HG02870 (cell line): ENCODE data around the gene MOK.

ENCODE experiments used
- ATAC-seq: cut with Tn5 transposase; IDR thresholded peaks from one replicate; pipeline ENCODE4 v1.9.1; 2021; ENCODE audit warnings: mild to moderate bottlenecking, moderate library complexity; ENCODE audit not compliant: unreplicated experiment

Gene MOK

GRCh38 chr14:102285106-102285505 lies 19.9 kb downstream of the MOK start:
- ATAC-seq: no peak

DNA sequence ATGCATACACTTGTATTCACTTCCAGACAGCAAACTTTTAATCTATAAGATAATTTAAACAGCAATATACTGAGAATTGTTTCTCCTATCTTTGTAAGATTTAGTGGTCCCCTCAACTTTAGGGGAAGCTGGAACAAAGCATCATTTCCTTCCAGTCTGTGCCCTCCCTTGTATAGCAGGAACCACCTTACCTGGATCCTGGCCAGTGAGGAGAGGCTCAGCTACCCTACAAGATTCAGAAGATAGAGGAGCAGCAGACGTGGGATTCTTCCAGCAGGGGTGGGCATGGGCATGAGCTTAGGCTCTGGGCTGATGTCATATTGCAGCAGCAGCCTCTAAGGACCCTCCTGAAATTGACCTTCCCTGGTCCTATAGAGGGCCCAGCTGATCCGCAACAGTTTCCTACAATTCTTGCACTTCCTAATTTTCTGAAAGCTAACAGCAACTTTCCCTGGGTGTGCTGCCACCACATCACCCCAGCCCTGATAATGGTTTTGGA lies 21.3 kb downstream of the MOK start:
- ATAC-seq: no peak

DNA sequence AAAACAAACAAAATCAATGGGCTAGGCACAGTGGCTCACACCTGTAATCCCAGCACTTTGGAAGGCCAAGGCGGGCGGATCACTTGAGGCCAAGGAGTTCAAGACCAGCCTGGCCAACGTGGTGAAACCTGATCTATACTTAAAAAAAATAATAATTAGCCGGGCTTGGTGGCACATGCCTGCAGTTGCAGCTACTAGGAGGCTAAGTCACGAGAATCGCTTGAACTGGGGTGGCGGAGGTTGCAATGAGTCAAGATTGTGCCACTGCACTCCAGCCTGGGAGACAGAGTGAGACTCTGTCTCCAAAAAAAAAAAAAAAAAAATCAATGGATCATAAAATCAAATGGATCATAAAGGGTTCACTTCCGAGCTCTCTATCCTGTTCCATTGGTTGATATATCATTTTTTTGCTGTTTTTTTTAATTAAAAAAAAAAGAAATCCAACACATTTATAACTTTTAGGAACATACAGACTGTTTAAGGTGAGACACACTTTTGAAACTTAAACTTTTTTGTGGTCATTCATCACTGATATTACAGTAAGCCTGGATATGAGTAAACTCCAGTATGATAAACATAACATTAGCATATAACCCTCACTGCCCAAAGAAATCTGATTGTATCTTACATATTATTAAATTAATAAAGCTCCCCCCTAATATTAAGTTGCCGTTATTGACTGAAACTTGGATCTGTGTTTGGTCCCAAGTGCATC lies 22.1 kb downstream of the MOK start:
- ATAC-seq: no peak

DNA sequence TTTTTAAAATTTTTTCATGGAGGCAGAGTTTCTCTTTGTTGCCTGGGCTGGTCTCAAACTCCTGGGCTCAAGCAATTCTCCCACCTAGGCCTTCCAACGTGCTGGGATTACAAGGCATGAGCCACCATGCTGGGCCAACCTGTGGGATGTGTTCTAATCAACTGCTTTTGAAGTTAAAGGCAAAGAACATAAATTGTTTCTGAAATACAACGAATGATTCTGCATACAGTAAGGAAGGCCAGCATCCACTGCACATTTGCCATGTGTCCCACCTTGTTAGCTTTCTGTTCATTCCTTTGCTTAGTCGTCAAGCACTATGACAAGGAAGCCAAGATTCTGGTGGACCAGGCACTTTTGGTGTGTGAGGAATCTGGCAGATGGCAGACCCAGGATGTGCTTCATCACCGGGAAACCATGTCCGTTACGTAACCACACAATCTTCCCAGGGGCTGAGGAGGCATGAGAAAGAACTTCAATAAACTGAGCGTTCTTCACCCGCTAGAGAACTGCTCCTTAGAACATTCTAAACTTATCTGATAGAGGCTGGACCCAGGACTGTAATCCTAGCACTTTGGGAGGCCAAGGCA lies 24.5 kb downstream of the MOK start:
- ATAC-seq: no peak

DNA sequence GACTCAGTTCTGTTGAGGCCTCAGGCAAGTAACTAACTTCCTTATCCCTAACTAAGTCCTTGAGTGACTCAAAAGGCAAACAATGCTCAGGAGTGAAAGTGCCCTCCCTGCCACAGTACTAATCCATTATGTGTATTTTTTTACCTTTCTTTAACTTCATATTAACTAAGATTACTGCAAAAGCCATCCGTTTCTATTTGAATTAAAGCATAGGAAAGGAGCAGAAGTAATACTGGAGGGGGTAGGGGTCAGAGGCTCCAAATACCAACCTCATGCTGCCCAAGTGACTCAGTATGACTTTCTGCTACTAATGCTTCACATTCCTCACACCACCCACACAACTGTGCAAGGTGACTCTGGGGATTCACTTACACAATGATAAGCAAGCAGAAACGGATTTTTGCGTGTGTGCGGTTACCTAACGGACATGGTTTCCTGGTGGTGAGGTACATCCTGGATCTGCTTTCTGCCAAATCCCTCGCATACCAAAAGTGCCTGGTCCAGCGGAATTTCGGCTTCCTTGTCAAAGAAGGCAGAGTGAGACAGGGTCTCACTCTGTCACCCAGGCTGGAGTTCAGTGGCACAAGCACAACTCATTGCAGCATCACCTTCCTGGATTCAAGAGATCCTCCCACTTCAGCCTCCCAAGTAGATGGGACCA lies 25.1 kb downstream of the MOK start:
- no peak for ATAC-seq

GRCh38 chr14:102279282-102279681 lies 25.7 kb downstream of the MOK start:
- no peak for ATAC-seq

GRCh38 chr14:102278631-102278935 lies 26.4 kb downstream of the MOK start:
- ATAC-seq: no peak

DNA sequence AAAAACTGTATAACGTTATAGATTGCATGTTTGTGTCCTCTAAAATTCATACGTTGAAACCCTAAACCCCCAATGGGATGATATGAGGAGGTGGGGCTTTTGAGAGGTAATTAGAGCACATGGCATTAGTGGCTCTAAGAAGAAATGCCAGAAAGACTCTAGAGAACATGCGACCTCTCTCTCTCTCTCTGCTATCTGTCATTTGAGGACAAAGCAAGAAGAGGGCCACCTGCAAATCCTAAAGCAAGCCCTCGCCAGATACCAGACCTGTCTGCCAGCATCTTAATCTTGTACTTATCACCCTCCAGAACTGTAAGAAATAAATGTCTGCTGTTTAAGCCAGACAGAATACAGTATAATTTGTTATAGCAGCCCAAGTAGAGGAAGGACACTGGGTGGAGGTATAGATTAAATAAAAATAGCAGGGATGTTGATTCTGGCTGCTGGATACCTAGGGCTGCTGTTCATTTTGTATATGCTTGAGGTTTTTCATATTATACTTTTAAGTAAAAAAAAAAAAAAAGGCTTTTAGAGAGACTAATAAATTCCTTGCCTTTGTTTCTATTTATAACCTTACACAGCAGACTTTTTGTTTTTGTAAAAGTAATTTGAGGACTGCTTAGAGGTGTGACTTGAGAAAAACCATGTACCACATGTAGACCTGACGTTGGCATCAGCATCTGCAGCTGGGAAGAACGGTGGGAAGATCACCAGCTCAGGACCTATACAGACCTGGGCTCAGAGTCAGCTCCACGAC lies 26.9 kb downstream of the MOK start:
- no peak for ATAC-seq

GRCh38 chr14:102275866-102276265 lies 29.1 kb downstream of the MOK start:
- no peak for ATAC-seq

DNA sequence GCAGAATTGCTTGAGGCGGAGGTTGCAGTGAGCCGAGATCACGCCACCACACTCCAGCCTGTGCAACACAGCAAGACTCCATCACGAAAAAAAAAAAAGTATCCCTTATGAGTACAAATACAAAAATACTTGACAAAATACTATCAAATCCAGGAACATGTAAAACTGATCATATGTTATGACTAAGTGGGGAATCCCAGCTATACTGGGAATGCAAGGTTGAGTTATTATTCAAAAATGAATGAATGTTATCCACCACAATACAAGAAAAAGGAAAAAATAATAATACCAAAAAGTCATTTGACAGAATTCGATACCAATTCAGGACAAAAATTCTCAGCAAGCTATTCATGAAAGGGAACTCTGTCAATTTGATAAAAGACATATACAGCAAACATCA lies 32.6 kb downstream of the MOK start:
- no peak for ATAC-seq

GRCh38 chr14:102264775-102265174 lies 40.2 kb downstream of the MOK start:
- no peak for ATAC-seq

GRCh38 chr14:102264355-102264754 lies 40.6 kb downstream of the MOK start:
- no peak for ATAC-seq

- no peak for ATAC-seq
These were observed 42.0 kb downstream of the MOK start for GRCh38 chr14:102262929-102263462.

GRCh38 chr14:102258136-102258535 lies 46.8 kb downstream of the MOK start:
- no peak for ATAC-seq

DNA sequence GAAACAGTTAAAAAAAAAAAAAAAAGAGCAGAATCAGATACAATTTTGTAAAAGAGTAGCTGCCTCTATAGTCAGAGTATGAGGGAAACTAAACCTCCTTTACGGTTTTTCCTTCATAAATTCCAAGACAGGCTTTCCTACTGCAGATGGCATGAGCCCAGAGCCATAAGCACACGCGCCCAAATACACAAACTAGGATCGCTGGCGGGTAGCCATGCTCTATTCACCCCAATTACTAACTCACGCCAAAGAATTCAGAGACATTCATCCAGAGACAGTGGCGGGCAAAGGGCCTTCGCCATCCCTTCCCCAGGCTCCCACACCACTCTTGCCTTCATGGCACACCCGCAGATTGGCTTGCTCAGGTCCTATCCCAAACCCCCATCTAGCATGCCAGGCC lies 48.2 kb downstream of the MOK start:
- no peak for ATAC-seq

DNA sequence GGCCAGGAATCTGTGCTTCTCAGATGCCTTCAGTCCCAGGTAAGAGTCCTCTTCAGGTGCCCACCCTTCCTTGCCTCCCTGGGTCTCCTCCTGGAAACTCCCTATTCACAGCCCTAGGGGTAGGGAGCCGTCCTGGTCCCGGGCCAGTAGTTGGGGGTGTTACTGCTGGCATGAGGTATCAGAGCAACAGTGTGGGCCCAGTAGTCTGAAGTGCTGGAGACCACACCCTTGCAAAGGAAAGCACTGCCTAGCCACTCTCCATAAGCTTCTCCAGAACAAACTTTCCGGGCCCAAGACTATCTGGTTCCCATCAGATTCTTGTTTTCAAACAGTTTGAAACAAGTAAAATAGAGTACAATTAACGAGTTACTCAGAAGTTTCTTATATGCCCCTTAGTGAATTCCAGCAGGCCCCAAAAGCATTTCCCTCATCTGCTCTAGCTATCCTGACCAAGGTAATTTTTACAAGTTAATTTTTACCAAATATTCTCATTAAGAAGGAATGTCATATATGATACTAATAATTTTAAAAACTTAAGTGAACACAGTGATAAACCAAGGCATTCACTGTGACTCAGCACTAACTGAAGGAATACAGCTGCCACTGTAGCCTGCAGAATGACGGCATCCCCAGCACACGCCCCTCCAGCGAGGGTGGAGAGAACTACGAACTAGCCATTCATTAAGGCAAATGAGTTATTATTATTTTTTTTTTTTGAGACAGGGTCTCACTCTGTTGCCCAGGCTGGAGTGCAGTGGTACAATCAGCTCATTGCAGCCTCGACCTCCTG lies 49.4 kb downstream of the MOK start:
- ATAC-seq: no peak

GRCh38 chr14:102252834-102253801 lies 51.8 kb downstream of the MOK start:
- ATAC-seq: no peak

DNA sequence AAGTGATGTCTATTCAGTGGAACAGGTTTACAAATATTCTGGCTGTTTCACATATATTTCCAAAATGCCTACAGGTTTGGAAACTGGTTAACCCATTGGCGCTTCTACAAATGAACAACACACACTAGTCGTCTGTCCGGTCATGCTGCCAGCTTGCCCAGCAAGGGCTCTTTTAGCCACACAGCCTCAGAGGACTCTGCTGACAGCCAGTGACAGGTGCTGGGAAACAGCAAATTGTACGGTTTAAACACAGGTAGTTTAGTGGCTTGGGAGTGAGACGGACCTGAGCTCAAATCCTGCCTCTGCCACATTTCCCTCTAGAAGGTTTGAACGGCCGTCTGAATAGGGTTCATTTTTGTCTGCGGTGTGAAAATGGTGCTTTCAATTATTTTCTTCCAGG lies 53.8 kb downstream of the MOK start:
- no peak for ATAC-seq

- ATAC-seq: no peak
These were observed 54.3 kb downstream of the MOK start for GRCh38 chr14:102250636-102251035.
